ENCODE measurements around the gene FBXW4.

DNA sequence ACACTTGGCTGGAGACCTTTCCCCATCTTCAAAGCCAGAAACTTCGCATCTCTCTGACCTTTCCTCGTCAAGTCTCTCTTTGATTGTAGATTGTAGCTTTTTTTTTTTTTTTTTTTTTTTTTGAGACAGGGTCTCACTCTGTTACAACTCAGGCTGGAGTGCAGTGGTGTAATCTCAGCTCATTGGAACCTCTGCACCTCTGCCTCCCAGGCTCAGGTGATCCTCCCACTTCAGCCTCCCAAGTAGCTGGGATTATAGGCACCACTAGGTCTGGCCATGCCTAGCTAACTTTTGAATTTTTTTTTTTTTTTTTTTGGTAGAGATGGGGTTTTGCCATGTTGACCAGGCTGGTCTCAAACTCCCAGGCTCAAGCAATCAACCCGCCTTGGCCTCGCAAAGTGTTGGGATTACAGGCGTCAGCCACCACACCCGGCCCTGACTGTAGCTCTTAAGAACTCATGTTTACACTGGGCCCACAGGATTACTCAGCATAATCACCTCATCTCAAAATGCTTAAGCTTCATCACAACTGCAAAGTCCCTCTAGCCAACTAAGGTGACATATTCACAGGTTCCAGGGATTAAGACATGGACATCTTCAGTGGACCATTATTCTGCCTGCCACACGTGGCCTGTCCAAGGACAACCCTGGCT is 118.6 kb downstream of the FBXW4 start:
- TF ChIP-seq, protein P1, sequence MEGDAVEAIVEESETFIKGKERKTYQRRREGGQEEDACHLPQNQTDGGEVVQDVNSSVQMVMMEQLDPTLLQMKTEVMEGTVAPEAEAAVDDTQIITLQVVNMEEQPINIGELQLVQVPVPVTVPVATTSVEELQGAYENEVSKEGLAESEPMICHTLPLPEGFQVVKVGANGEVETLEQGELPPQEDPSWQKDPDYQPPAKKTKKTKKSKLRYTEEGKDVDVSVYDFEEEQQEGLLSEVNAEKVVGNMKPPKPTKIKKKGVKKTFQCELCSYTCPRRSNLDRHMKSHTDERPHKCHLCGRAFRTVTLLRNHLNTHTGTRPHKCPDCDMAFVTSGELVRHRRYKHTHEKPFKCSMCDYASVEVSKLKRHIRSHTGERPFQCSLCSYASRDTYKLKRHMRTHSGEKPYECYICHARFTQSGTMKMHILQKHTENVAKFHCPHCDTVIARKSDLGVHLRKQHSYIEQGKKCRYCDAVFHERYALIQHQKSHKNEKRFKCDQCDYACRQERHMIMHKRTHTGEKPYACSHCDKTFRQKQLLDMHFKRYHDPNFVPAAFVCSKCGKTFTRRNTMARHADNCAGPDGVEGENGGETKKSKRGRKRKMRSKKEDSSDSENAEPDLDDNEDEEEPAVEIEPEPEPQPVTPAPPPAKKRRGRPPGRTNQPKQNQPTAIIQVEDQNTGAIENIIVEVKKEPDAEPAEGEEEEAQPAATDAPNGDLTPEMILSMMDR (IDR thresholded peaks at IDR 0.05): no peak
- TF ChIP-seq POLR2A (IDR thresholded peaks at IDR 0.05) (no peak), EP300 (IDR thresholded peaks at IDR 0.05) (no peak)

Data from stomach (tissue), 4 donors.